EL (cell line): ENCODE data around the gene ISM2.

Experiments used
- DNase-seq: peaks from one replicate; pipeline ENCODE4 v3.0.0-alpha.2; 2016

Gene ISM2

GRCh38 chr14:77459072-77459723, 39.4 kb downstream of the ISM2 start:
- peak; percentile 77 for DNase-seq

- peak; percentile 51 for DNase-seq
Observed at GRCh38 chr14:77458249-77458950, 40.2 kb downstream of the ISM2 start.

- DNase-seq, result peak; percentile 100
Observed at GRCh38 chr14:77457522-77458248, 40.9 kb downstream of the ISM2 start, which contains the start of the genes AHSA1 and VIPAS39. AHSA1 (plus strand) TSS chr14:77458093; CDS start chr14:77458190, 97 bp downstream. VIPAS39 (minus strand) TSS chr14:77457601; CDS start chr14:77454102, 3,499 bp downstream.

- DNase-seq, result no peak
Observed at GRCh38 chr14:77457115-77457521, 41.5 kb downstream of the ISM2 start.

- no peak for DNase-seq
Observed at GRCh38 chr14:77455966-77456640, 42.5 kb downstream of the ISM2 start.

GRCh38 chr14:77442196-77442595, 56.4 kb downstream of the ISM2 start:
- no peak for DNase-seq

GRCh38 chr14:77439861-77440260, 58.8 kb downstream of the ISM2 start:
- DNase-seq, result no peak

GRCh38 chr14:77438596-77438995, 60.0 kb downstream of the ISM2 start:
- DNase-seq, result no peak

- DNase-seq, result peak; percentile 48
Observed at GRCh38 chr14:77436042-77436441, 62.6 kb downstream of the ISM2 start.

- DNase-seq, result no peak
Observed at GRCh38 chr14:77426396-77426795, 72.2 kb downstream of the ISM2 start.

- no peak for DNase-seq
Observed at GRCh38 chr14:77424862-77425261, 73.8 kb downstream of the ISM2 start.
